Measurements from ENCODE around the gene ITGB2. TPM values are rescaled to one million over a fixed set of nuclear protein-coding genes. Genes with fewer than 3 reads are reported as not detected.

ITGB2 gene
- total RNA-seq, 4 donors from 2014 or later: 11.2 to 18.8 (median 15.3) TPM

GRCh38 chr21:44862869-44863685, 57.6 kb downstream of the ITGB2 start:
- no peaks in the 10 kb centered on the region for H3K9me3 ChIP-seq
- DNase-seq (ENCODE audit: low spot score in 2 of 2): no peak
- WGBS: 88% methylated on average over 14 of the region's 25 CpGs
- peaks cover 53% of the 10 kb centered on the region for H3K36me3 ChIP-seq
- no peak for TF ChIP-seq POLR2AphosphoS5 (IDR thresholded peaks at IDR 0.05)
- TF ChIP-seq, protein P1, sequence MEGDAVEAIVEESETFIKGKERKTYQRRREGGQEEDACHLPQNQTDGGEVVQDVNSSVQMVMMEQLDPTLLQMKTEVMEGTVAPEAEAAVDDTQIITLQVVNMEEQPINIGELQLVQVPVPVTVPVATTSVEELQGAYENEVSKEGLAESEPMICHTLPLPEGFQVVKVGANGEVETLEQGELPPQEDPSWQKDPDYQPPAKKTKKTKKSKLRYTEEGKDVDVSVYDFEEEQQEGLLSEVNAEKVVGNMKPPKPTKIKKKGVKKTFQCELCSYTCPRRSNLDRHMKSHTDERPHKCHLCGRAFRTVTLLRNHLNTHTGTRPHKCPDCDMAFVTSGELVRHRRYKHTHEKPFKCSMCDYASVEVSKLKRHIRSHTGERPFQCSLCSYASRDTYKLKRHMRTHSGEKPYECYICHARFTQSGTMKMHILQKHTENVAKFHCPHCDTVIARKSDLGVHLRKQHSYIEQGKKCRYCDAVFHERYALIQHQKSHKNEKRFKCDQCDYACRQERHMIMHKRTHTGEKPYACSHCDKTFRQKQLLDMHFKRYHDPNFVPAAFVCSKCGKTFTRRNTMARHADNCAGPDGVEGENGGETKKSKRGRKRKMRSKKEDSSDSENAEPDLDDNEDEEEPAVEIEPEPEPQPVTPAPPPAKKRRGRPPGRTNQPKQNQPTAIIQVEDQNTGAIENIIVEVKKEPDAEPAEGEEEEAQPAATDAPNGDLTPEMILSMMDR (IDR thresholded peaks at IDR 0.05): no peak
- TF ChIP-seq EP300 (IDR thresholded peaks at IDR 0.05): no peak
- no peak for TF ChIP-seq POLR2A (IDR thresholded peaks at IDR 0.05)
- H3K4me3 ChIP-seq: no peak overlapping the region
- peaks cover 44% of the 10 kb centered on the region for H3K4me1 ChIP-seq
- no peaks in the 10 kb centered on the region for H3K27me3 ChIP-seq
- H3K27ac ChIP-seq: no peak overlapping the region

DNA sequence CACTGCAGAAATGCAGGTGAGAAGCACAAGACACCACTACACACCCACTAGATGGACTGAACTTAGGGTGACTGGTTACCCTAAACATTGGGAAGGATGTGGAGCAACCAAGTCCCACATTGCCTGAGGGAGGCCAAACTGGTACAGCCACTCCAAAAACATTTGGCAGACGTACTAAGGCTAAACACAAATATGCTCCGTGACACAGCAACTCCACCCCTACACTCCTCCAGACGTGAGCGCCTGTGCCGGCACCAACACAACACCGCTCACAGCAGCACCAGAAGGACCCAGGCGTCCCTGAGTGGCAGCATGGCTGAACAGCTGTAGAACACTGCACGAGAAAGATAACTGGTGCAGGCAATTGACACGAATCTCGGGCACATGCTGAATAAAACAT, 61.9 kb downstream of the ITGB2 start:
- H3K4me1 ChIP-seq: peaks cover 28% of the 10 kb centered on the region
- DNase-seq (ENCODE audit: low spot score in 2 of 2): no peak
- peaks cover 68% of the 10 kb centered on the region for H3K36me3 ChIP-seq
- H3K27me3 ChIP-seq: no peaks in the 10 kb centered on the region
- no peaks in the 10 kb centered on the region for H3K9me3 ChIP-seq
- TF ChIP-seq POLR2A (IDR thresholded peaks at IDR 0.05): no peak
- TF ChIP-seq EP300 (IDR thresholded peaks at IDR 0.05): no peak
- TF ChIP-seq POLR2AphosphoS5 (IDR thresholded peaks at IDR 0.05): no peak
- TF ChIP-seq, protein P1 (IDR thresholded peaks at IDR 0.05): no peak
- peak overlapping the region; percentile 45 for H3K27ac ChIP-seq
- H3K4me3 ChIP-seq: no peak overlapping the region
- 62% methylated on average over 9 of the region's 10 CpGs for WGBS

GRCh38 chr21:44858291-44858690, 62.4 kb downstream of the ITGB2 start:
- H3K27me3 ChIP-seq: no peaks in the 10 kb centered on the region
- H3K4me1 ChIP-seq: peaks cover 28% of the 10 kb centered on the region
- TF ChIP-seq POLR2AphosphoS5 (IDR thresholded peaks at IDR 0.05): no peak
- no peak for TF ChIP-seq POLR2A (IDR thresholded peaks at IDR 0.05)
- WGBS: 54% methylated on average over 13 of the region's 15 CpGs
- peak overlapping the region; percentile 3 for H3K4me3 ChIP-seq
- H3K27ac ChIP-seq: peak overlapping the region; percentile 45
- peaks cover 68% of the 10 kb centered on the region for H3K36me3 ChIP-seq
- H3K9me3 ChIP-seq: no peaks in the 10 kb centered on the region
- DNase-seq (ENCODE audit: low spot score in 2 of 2): peak in 1 of 2 donors; percentile 63

GRCh38 chr21:44857127-44857892, 63.4 kb downstream of the ITGB2 start:
- Histone ChIP-seq H3K9me3 (no peaks in the 10 kb centered on the region), H3K27me3 (no peaks in the 10 kb centered on the region), H3K4me3 (no peak overlapping the region), H3K27ac (no peak overlapping the region), H3K36me3 (peaks cover 71% of the 10 kb centered on the region), H3K4me1 (peaks cover 28% of the 10 kb centered on the region)
- no peak for DNase-seq (ENCODE audit: low spot score in 2 of 2)
- TF ChIP-seq POLR2A (IDR thresholded peaks at IDR 0.05) (no peak), EP300 (IDR thresholded peaks at IDR 0.05) (no peak), POLR2AphosphoS5 (IDR thresholded peaks at IDR 0.05) (no peak)
- TF ChIP-seq, protein P1 (IDR thresholded peaks at IDR 0.05): no peak
- 90% methylated on average over 16 of the region's 16 CpGs for WGBS

DNA sequence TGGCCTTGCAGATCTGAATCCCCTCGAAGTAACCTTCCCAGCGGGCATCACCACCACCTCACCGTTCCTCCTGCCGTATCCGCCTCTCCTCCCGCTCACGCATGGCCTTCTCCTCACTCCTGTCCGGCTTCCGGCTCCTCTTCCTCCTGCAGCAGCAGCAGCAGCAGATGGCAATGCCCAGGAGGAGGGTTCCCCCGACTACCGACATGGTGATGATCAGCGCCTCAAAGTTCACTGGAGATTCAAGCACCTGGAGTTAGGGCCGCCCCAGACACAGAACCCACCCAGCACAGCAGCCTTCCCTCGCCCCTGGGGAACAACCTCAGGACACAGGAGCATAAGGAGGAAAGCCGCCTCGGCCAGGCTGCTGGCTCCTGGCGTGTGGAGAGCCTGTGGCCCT, 64.6 kb downstream of the ITGB2 start:
- H3K4me3 ChIP-seq: no peak overlapping the region
- TF ChIP-seq POLR2A (IDR thresholded peaks at IDR 0.05): no peak
- TF ChIP-seq EP300 (IDR thresholded peaks at IDR 0.05): no peak
- TF ChIP-seq, protein P1 (IDR thresholded peaks at IDR 0.05): no peak
- 93% methylated on average over 17 of the region's 17 CpGs for WGBS
- H3K27ac ChIP-seq: no peak overlapping the region
- no peaks in the 10 kb centered on the region for H3K27me3 ChIP-seq
- peaks cover 73% of the 10 kb centered on the region for H3K36me3 ChIP-seq
- no peaks in the 10 kb centered on the region for H3K9me3 ChIP-seq
- peaks cover 28% of the 10 kb centered on the region for H3K4me1 ChIP-seq
- DNase-seq (ENCODE audit: low spot score in 2 of 2): no peak

Data from suprapubic skin (tissue), 4 donors.